ENCODE measurements around the gene UCP3. TPM values are rescaled to one million over a fixed set of nuclear protein-coding genes. Genes with fewer than 3 reads are reported as not detected.

Gene UCP3
- total RNA-seq, 1 donor from 2014 or later = 0.82 TPM

DNA sequence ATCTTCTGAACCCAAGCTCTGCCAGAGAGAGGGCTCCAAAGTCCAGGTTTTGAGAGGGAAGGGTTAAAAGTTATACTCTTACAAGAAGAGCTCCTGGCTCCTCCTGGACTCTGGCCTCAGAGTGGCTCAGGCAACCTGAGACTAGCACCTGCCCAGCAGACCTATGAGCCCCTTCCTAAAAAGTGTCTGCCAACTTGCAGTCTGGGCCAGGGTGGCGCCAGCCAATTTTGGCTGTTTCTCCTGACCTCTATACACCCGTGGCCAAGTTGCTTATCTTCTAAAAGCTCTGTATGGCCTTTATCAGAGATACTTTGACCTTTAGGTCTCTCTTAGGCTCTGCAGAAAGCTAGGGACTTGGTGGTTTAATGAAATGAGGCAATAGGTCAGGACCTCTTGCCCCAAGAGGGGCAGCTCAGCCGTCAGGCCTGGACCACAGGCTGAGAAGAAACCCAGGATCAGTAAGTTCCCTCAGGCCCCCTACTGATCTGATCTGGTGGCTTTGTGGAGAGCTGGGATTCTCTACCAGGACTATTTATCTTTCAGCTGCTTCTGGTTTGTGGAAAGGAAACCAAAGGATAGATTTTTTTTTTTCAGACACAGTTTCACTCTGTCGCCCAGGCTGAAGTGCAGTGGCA, 10.3 kb upstream of the UCP3 start:
- DNase-seq (ENCODE audit: low spot score in 2 of 2) (no peak), FAIRE-seq (no peak)

DNA sequence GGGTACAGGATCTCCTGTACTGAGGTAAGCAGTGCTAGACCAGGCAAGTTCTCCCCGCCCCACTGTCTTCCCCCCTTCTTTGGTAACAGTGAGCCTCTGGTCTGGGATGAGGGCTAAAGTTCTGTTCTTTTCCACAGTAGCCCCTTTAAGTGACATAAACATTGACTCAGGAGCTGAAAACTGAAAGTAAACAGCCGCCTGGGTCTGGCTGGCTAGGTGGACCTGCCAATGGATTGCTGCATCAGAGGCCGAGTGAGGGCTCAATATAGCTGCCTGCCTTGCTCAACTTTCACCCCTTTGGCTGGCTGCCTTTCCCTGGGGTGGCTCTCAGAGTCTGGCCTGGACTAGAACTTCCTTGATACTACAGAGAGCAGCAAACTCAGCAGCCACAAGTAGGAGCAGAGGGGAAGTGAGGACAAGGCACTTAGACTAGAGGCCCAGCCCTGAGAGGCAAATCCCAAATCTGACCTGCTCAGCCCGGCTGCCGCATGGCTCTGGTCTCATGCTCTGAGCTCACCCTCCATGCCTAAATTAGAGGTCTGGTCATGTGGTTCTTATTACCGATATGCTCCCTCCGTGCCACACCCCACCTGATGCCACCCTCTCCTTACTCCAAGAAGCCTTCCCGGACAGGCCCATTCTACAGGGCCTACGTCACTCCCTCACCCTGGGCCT, 9.6 kb upstream of the UCP3 start:
- FAIRE-seq (no peak), DNase-seq (ENCODE audit: low spot score in 2 of 2) (peak; percentile 18 to 50)

- FAIRE-seq = no peak
- no peak for DNase-seq (ENCODE audit: low spot score in 2 of 2)
These were observed 8.7 kb upstream of the UCP3 start for GRCh38 chr11:74017631-74018030.

GRCh38 chr11:74015919-74016684, 7.2 kb upstream of the UCP3 start:
- DNase-seq (ENCODE audit: low spot score in 2 of 2) (no peak), FAIRE-seq (no peak)

GRCh38 chr11:74014880-74015279, 6.0 kb upstream of the UCP3 start:
- DNase-seq (ENCODE audit: low spot score in 2 of 2) (no peak), FAIRE-seq (no peak)

DNA sequence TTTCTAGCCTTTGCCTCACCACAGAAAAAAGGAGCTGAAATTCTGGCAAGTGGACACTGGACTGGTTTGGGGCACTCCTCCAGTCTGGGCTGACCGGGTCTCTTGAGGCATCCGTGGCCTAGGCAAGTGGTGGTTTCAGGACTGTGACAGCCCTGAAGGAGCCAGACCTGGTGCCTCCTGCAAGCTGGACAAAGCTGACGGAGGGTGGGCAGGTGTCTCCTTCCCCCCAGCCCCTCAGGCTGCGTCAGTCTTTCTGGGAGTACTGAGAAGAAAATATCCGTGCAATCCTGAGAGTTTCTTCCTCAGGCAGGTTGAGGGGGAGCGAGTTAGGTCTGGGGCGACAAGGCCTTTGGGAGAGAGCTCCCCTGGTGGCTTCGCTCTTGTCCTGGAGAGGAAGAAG, 4.3 kb upstream of the UCP3 start:
- FAIRE-seq (no peak), DNase-seq (ENCODE audit: low spot score in 2 of 2) (no peak)

DNA sequence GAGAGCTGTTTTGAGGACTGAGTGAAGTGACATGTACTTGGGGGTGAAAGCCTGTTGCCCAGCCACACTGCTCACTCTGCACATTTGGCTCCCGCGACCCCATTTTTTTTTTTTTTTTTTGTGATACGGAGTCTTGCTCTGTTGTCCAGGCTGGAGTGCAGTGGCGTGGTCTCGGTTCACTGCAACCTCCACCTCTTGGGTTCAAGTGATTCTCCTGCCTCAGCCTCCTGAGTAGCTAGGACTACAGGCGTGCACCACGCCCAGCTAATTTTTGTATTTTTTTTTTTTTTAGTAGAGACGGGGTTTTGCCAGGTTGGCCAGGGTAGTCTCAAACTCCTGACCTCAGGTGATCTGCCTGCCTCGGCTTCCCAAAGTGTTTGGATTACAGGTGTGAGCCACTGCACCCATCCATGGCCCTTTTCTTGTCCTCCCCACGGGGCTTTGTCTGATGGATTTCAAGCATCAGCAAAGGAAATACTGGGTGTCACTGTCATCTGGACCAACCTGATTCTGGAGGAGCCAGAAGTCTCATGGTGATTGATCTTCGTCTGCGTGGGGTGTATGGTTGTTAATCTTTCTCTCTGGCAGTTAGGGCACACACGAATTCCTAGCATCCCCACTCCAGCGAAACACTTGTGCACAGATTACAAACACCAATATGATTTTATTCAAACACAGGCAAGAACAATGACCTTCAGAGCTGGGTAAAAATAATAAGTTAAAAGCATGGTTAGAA, 3.4 kb upstream of the UCP3 start:
- DNase-seq (ENCODE audit: low spot score in 2 of 2) (no peak), FAIRE-seq (no peak)

GRCh38 chr11:74011360-74012073, 2.6 kb upstream of the UCP3 start:
- DNase-seq (ENCODE audit: low spot score in 2 of 2) = no peak
- no peak for FAIRE-seq

DNA sequence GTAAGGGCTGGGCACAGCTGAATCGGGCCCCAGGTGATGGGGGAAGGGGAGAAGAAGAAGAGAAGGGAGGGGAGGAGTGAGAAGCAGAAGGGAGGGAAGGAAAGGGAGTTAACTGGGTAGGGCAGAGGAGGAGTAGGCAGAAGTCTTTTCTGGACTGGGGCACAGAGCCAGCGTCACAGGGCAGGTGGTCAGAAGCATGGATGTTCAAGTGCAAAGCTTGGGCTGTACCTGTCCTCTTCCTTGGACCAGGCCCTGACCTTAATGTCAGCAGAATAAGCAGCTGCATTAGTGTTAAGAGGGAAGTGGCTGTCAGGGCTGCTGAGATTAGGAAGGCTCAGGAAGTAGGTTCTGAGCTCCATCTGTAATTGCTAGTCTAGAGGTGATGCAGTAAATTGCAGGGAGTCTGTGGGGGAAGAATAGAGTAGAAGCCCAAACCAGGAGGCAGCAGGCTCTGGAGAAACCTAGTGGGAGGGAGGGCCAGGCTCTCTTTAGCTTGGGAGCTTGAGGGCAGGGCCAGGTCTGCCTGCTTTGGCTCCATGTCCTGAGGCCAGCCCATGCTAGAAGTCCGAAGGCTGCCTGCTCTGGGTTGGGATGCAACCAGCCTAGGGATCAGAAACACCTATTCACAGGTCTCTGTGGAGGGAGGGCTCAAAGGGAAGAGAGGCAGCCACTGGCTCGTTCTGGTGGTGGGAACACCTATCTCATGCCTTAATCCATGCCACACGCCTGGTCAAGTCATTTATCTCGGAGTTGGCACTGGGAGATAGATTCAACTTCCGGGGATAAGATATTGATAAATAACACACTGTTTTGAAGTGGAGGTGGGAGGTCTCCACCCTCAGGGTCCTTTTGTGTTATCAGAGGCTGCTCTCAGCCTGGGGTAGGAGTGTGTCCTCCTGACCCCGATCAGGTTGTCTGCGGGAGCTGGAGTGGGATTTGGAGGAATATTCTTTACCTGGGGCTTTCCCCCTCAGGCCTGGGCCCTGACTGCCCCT, 1.7 kb upstream of the UCP3 start:
- DNase-seq (ENCODE audit: low spot score in 2 of 2) (no peak), FAIRE-seq (no peak)

DNA sequence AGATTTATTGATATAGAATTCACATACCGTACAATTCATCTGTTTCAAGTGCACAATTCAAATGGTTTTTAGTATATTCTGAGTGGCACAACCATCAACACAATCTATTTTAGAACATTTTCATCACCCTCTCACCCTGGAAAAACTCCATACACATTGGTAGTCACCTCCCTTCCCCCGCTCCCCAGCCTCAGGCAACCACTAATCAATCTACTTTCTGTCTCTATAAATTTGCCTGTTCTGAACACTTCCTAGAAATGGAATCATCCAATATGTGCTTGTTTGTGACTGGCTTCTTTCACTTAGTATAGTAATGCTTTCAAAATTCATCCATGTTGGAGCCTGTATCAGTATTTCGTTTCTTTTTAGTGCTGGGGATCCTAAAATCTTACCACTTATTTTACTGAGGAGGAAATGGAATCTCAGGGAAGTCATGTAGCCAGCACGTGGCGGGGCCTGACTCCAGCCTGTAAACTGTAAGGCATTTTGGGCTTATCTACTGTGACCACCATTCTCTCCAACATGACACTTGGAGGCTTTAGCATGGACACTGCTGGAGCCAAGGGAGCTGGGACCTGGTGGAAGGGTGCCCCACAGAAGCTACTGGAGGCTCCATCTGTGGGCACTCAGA, 905 bp upstream of the UCP3 start:
- no peak for DNase-seq (ENCODE audit: low spot score in 2 of 2)
- no peak for FAIRE-seq

GRCh38 chr11:74009230-74009547, 304 bp upstream of the UCP3 start:
- FAIRE-seq (no peak), DNase-seq (ENCODE audit: low spot score in 2 of 2) (no peak)

DNA sequence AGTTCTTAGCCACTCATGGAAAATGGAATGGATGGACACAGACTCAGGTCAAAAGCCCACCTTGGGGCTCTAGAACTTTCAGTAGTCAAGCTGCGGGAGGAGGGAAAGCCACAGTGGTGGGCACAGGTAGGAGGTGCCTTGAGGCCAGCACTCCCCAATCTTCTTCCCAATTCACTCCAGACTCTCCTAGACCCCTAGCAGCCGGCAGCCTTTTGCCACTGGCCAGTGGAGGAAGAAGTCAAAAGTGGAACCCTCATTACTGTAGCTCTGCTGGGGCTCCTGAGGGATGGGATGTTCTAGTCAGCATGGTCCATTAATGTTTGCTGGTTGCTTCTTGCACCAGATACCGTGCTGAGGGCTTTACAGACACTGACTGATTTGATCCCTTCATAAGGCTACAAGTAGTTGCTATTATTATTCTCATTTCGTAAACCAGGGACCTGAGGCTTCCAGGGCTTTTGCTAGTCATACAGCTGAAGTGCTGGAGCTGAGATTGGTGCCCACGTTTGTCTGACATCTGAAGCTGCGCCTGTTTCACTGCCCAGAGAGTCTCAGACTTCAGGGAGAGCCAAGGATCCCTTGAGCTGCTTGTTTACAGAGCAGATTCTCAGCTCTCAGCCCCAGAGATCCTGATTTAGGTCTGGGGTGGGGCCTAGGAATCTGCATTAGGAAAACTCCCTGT, 1.1 kb downstream of the UCP3 start:
- no peak for FAIRE-seq
- DNase-seq (ENCODE audit: low spot score in 2 of 2) = no peak

GRCh38 chr11:74006743-74007304, 2.1 kb downstream of the UCP3 start:
- no peak for DNase-seq (ENCODE audit: low spot score in 2 of 2)
- FAIRE-seq = no peak

- FAIRE-seq (no peak), DNase-seq (ENCODE audit: low spot score in 2 of 2) (no peak)
These were observed 3.0 kb downstream of the UCP3 start for GRCh38 chr11:74005721-74006517.

DNA sequence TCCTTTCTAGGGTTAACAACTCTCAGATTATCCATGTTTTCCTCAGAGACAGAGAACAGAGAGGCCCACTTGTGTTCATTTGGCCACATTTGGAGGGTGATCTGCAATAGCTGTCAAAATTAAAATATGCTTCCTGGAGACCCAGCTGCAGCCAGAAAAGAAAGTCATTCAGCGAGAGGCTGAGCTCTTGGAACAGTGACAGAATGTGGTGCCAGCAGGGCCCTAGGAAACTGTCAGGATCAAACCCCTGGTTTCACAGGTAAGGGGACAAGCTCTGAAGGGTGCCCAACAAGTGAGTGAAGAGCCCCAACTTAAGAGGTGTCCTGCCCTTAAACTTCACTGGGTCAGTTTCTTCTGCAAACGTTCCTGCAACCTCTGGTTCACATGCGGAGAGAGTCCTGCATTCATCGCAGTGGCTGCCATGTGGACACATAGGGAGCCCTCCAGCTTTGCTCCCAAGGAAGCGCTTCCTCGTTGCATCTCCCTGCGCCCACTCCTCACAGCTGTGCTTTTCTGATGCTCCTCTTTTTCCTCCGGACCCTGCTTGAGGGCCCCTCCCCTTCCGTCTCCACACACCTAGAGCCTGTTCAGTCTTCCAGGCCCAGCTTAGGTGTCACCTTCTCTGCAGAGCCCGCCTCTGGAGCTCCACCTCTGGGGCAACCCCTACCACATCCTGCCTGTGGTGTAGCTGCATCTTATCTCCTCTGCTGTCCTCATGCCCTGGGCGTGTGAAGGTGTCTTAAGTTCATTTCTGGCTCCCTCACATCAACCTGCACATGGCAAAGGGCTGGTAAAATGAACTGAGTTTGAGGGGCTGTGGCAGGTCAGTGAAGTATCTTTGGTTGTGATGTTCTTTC, 3.9 kb downstream of the UCP3 start:
- no peak for DNase-seq (ENCODE audit: low spot score in 2 of 2)
- FAIRE-seq = no peak

DNA sequence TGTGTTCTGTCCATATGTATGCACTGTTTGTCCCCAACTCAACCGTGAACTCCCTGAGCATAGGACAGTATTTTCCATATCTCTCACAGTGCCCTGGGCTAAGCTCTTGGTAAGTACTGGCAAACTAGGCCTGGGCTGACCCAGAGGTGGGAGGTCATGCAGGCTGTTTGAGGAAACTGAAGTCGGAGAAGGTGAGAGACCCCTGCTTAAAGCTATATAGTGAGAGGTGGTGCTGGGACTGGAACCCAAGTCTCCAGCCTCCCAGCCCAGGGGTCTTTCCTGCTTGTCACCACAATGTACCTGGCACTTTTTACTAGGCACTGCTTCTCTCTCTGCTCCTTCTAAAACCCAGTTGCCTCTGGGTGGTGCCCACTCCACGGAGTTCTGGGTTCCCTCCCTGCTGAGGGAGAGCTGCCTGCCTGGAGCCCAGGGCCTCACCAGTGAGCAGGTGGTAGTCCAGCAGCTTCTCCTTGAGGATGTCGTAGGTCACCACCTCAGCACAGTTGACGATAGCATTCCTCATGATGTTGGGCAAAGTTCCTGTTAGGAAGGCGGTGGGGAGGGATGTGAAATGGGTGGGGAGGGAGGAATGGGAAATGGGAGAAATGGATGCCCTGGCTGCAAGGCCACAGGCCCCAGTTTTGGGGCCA, 4.7 kb downstream of the UCP3 start:
- FAIRE-seq (no peak), DNase-seq (ENCODE audit: low spot score in 2 of 2) (no peak)
